HG03025 (cell line): Measurements from ENCODE around the gene RANBP3L.
A peak's percentile ranks its signal among the peaks of the same experiment; 100 is the strongest.
"Not testable (repeated sequence)": the region's sequence is repeated elsewhere in the genome, so short reads cannot be mapped to it uniquely, and the experiment has no call there.

Experiments used
- ATAC-seq: cut with Tn5 transposase; IDR thresholded peaks from one replicate; pipeline ENCODE4 v1.9.1; 2021; ENCODE audit warnings: mild to moderate bottlenecking, moderate library complexity; ENCODE audit not compliant: unreplicated experiment, low FRiP score

RANBP3L gene, protein sequence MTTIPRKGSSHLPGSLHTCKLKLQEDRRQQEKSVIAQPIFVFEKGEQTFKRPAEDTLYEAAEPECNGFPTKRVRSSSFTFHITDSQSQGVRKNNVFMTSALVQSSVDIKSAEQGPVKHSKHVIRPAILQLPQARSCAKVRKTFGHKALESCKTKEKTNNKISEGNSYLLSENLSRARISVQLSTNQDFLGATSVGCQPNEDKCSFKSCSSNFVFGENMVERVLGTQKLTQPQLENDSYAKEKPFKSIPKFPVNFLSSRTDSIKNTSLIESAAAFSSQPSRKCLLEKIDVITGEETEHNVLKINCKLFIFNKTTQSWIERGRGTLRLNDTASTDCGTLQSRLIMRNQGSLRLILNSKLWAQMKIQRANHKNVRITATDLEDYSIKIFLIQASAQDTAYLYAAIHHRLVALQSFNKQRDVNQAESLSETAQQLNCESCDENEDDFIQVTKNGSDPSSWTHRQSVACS

DNA sequence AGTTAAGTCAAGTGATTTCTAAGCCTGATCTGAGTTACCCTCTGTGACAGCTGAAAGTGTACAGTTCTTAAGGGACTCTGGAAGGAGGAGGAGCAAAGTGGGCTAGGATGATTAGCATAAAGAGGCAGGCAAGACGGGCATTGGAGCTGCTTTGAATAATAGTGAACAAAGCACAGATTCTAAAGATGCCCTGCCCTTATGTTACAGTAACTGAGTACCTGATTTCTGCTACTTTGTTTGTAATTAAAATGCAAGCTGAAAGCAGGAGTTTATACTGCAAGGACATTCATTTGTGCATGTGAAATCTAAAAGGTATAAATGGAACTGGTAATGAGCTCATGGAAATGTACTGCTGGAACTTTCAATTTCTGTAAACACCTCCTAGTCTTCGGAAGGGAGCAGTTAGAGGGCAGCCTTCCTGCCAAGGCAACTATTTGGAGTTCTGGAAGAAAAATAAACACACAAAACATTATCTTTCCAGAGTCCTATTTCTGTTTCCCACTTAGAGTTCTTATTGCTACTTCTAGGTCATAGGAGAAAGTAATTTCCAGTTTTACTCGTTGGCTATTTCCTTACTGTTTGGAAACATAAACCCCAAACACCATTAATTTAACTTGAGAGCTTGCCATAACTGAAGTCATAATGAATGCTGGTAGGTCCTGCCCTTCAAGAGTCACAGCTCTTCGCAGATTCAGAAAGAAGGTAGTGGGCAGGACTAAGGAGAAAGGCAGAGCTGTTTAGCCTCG lies at the start of gene RANBP3L:
Gene RANBP3L (minus strand): TSS at position 45 of the 746 bp plus-strand sequence. CDS start 486 bp downstream, outside the sequence.
- no peak for ATAC-seq

DNA sequence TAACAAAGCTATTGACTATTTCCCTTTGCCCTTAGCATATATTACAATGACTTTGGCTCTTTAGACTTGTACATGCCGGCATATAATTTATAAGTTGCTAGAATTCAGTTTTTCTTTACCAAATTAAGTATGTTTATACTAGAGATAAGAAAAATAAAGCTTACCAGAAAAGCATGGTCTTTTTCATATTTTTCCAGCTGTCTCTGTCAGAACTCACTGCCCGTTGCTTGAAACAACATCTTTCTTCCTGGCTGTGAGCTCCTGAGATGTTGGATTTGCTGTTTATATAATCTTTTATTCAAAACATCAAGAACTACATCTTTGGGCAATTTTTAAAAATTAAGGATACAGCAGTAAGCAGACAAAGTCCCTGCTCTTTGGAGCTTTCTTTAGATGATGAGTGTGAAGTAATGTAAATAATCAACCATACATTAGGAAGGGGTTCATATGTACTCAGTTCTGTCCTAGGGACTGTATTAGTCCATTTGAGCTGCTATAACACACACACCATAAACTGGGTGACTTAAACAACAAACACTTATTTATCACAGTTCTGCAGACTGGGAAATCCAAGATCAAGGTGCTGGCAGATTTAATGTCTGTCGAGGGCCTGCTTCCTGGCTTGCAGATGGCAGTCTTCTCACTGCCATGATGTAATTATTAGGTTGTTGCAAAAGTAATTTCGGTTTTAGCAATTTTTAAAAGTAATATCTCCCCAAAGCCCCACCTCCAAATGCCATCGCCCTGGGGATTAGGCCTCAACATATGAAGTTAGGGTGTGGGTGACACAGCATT lies 45.4 kb upstream of the RANBP3L start:
- ATAC-seq = no peak

DNA sequence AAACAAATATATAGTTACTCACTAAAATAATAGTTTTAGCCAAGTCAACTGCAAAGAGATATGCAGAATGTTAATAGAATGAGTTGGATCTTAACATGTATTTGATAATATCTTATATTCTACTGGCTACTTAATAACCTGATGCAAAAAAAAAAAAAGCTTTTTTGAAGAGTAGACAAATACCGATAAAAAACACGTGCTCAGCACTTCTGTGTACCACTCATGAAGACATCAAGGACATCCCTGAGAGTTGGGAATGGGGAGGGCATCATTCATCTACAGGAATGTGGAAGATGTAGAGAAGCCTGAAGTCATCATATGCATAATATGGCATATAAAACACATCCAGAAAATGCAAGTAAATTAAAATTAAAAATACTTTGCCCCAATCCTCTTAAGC lies 43.2 kb upstream of the RANBP3L start:
- no peak for ATAC-seq

DNA sequence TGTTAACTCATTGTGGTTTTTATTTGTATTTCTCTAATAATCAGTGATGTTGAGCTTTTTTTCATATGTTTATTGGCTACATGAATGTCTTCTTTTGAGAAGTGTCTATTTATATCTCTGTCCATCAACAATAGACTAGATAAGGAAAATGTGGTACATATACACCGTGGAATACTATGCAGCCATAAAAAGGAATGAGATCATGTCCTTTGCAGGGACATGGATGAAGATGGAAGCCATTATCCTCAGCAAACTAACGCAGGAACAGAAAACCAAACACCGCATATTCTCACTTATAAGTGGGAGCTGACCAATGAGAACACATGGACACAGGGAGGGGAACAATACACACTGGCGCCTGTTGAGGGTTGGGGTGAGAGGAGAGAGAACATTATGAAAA lies 40.0 kb upstream of the RANBP3L start:
- not testable (repeated sequence) for ATAC-seq

DNA sequence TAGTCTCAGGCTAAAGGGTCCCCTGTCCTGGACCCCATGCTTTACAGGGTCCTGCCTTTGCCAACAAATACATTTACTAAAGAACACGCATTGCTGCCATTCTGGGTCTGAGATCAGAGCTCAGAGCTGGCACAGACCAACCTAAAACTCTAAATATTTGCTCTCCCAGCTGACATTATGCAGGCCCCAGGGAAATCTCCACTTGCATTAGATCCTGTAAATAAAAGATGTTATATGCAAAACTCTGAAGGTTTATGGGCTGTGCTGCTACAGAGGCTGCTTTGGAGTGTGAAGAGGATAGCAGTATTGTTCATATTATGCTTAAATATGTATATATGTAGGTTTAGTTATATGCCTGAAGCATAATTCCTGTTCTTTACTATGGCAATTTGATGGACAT lies 35.9 kb upstream of the RANBP3L start:
- no peak for ATAC-seq

DNA sequence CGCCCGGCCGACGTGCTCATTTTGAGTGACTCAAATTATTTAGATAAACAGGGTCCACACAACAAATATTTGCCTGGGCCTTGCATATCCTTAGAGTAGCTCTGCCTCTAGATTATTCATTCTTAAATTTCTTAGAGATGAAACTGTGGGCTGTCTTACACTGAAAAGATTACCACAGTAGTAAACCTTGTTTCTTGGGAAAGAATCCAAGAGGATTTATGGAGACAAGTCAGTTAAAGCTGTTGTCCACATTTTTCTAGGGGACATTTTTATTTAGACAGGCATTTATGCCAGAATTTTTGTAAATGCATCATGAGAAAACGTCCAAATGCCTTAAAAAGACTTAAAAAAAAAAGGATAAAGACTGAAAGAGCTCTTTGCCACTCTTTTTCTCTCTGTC lies 32.6 kb upstream of the RANBP3L start:
- ATAC-seq = no peak

DNA sequence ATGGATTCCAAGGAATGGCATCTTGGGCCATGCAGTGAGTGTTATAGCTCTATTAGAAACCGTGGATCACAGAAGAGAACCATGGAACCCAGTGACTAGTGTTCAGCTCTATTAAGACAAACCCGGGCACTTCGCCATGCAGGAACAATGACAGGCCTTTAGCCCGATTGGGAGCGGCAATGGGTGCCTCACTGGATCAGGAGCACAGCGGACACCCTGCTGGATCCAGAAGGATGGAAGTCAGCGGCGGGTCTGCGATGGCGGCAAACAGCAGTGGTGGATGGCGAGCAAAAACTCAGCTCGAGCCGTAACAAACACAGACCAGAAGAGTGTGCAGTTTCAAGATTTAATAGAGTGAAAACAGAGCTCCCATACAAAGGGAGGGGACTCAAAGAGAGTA lies 31.0 kb upstream of the RANBP3L start:
- not testable (repeated sequence) for ATAC-seq

DNA sequence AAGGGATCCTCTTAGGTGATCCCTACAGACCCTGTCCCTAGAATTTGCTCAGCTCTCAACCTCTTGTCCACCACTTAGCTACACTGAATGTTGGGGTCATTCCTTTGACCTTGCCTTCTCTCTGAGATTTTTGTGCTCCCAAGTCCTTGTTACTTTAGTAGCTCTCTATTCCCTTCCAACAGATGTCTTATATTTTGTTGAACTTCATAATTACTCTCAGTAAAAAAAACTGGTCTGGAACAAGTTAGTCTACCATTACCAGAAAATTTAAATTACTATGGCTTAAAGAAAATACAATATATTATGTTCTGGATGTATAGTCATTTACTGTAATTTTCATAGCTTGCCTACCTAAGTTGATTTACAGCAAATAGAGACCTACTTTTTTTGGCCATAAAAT lies 23.5 kb upstream of the RANBP3L start:
- no peak for ATAC-seq

DNA sequence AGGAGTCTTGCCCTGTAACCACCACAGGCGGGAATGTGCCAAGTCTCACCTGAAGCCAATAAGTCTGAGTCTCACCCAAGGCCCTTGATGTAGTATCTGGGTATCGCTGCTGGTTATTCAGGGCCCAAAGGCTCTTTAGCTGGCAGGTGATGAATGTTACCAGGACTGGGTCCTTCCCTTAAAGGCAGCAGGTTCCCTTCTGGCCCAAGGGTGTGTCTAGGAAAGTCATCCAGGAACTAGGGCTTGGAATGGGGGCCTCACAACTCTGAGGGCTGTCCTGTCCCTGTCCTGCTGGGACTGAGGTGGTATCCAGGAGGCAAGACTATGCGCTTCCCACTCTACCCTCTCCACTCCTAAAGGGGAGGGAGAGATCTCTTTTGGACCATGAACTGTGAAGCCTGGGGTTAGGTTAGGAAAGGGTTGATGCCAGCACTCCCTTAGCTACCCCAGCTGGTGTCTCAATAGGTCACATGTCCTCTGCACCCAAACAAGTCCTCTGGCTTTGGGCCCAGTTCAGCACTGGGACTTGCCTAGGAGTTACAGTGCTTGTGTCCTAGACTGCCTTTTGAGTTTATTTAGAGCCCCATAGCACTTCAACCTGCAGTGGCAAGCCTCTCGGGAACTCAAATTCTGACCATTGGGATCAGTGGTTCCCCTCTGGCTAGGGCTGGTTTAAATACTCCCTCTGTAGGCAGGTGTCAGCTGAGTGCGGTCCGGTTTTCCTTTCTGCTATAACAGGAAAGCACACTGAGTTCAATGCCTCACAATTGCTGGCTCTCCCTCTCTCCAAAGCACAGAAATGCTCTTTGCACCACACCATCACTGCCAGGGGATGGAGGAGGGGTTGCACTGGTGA lies 22.5 kb upstream of the RANBP3L start:
- no peak for ATAC-seq

DNA sequence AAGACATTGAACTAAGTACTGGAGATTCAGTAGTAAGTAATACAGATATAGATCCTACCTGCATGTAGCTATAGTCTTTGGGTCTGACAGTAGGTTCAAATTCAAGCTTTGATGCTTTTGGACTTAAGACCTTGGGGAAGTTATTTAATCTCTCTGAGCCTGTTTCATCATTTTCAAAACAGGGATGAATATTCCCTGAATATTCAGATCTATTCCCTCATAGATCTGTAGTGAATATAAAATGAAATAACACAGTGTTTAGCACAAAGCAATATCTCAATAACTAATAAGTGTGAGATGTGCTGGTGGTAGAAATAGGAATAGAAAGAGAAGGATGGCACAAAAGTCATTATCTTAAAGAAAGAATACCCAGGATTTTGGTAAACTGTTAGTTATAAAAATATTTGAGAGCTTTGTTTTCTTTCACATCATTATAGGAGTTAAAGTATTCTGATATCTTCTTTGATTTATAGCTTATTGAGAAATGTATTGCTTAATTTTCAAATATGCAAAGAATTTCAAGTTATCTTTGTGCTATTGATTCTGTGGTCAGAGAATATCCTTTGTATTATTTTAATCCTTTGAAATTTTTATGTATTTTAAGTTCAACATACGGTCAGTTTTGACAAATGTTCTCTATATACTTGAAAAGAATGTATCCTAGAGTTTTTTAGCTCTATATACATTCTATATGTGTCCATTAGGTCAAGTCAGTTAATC lies 11.4 kb upstream of the RANBP3L start:
- ATAC-seq = no peak

DNA sequence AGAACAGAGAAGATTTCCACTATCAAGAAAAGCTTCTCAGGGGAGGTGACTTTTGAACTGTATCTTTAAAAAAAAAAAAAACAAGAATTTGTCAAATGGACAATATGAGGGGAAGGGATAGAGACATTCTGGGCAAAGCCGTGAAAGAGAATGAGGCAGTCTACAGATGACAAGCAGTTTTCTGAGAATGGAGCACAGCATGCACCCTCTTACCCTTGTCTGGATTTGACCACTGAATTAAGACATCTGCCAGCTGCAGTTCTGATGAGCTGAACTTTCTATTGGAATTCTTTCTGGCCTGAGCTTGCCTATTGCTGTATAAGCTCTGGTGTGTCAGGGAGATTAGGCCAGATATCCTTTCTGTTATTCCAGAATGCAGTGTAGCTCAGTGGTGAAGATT lies 10.3 kb upstream of the RANBP3L start:
- ATAC-seq = no peak

DNA sequence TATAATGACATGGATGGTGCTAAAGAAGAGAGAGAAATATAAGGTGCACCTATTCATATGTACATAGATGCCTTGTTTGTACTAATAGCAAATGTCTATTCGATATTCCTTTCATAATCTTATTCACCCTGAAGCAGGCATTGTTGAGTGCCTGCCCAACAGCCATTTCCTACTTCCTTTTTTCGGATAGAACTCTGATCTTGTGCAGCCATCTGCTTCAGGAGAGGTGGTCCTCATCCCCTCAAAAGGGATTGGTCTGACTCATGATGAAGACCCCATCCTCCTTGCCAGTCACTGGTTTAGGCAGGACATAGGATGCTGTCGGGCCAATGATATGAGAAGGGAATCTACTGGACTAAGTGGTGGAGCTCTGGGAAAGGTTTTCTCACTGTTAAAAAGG lies 8.4 kb upstream of the RANBP3L start:
- no peak for ATAC-seq

DNA sequence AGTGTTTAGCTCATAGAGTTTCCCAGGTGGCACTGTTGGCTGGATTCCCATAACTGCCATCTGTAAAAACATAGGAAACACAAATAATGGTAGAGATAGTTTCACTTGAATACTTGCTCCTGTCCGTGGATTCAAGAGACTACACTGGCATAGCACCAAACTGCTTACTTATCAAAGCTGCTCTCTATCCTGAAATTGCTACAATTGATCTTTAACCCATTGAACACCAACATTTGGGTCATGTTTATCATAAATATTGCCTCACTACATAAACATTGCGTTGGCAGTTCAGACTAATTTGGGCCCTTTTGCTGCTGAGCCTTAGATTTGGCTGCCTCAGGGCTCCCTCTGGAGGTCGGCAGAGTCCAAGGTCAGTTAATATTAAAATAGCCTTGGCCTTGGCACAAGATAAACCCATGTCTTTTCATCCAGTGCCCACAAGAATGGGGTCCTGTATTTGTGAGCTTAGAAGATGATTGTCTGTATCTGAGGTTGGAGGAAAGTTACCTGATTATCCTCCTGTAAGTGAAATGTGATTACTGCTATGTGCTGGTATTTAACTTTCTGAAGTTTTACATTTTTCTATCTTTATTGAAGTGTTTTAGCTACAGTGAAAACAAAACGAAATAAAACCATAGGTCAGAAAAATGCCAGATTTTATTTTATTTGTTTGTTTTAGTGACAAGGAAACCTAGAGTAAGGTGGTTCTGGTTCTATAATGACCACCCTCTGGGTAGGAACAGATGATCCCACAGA lies 4.0 kb upstream of the RANBP3L start:
- ATAC-seq = peak; percentile 46

DNA sequence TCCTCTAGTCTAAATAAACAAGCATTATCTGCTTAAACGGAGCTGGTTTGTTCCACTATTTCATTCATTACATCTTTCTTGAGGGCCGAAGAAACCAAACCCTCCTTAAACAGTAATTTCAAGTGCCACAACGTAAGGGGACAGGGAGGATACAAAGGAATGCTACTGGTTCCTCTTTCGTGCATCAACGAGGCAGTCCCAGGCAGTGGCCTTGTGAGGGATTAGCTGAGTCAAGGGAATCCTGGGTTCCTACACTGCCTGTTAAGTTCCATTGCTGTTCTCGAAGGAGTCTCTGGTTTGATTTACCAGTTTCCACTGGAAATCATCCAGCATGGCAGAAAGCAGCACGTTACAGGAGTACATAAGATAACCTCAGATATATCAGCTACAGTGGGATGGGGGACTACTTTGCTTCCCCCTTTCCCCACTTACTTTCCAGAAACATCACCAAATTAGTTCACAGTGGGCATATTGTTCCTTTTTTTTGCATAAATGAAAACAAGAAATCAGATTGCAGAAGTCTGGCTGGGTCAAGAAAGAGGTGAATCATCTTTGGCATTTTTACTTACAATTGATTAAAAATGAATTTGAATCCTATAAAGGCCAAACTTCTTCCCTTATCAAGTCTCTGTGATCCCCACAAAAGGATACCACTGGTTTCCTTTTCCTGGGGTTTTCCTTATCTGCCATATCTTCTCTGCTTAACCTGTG lies 2.5 kb upstream of the RANBP3L start:
- no peak for ATAC-seq

DNA sequence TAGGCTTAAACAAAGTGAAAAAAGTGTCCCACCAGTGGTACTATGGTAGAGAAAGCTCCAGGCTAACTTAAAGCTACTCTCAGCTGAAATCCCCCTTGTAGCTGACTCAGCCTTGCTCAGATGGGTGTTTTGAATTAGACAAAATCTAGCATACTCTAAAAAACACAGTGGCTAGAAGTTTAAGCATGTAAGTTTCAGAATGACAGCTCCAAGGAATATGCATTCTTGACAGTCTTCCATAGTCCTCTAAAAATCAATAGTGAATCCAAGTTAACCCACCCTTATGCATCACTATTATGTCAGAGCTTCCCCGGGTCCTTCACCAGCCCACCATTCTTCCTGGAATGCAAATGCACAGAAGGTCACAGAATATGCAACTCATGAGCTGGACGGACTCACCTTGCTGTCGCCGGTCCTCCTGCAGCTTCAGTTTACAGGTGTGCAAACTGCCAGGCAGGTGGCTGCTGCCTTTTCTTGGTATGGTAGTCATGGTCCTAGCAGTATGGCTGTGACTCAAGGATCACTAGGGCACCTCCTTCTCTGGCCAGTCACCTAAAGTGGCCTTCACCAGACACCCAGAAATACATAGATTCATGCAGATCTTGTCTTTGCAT lies 668 bp downstream of the RANBP3L start:
- no peak for ATAC-seq

DNA sequence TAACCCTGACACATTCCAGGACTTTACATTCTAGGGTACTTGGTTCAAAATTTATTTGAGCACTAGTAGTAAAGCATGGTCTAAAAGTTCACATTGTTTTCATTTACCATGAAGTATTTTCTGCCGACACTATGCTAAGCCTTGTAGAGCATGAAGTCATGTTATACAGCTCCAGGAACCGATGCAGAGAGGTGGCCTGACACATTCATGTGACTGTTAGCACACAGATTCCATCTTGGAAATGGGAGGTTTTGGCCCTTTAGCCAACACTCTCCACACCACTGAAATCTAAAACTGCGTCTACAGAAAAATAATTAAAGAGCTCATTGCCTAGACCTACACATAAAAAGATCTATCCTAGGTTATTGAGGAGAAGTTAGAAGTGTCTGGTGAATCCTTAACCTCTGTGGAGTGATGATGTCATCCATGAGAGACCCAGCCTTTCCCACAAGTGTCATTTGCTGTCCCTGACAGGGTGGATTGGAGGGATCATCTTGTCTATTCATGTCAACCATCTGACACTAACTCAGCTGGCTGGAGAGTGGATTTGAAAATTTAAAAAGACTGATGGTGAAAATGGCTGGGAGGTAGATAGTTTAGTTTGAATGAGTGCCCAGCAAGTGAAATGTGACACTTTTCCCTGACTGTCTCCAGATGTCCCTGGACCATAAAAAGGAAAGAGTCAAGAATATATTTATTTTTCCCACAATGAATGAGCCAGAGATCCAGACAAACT lies 1.3 kb downstream of the RANBP3L start:
- no peak for ATAC-seq

DNA sequence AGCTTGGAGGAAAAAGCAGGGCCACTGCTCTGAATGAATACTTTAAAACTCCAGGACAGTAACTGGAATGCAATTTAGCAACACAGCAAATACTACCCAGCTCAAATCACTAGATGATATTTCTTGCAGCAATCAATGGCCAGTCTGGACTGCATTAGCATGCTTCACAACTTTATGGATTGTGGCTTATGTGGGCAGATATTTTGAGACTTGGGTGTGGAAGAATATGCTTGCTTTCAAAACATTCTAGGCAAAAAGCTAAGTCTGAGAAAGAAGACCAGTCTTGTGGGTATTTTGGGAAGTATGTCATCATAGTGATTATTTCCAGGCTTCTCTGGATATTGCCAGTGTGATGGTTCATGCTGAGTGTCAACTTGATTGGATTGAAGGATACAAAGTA lies 3.1 kb downstream of the RANBP3L start:
- no peak for ATAC-seq
